ENCODE results near the gene RIMS1.

- no peak for TF ChIP-seq LARP7 (IDR thresholded peaks at IDR 0.05)
- no peak for TF ChIP-seq ZNF174 (CRISPR knock-in tag; IDR thresholded peaks at IDR 0.05)
- TF ChIP-seq CTCF (IDR thresholded peaks at IDR 0.05 in 2 of 3, conservative IDR thresholded peaks at IDR 0.05 in 1 of 3; ENCODE audit: insufficient read depth in 2 of 3, low read depth in 1 of 3, low read length in 3 of 3), result no peak
- TF ChIP-seq TEAD4 (IDR thresholded peaks at IDR 0.05; ENCODE audit: low read length), result no peak
- no peak for TF ChIP-seq TEAD4 (CRISPR knock-in tag; IDR thresholded peaks at IDR 0.05; ENCODE audit: borderline replicate concordance)
- no peak for TF ChIP-seq MYC (IDR thresholded peaks at IDR 0.05; ENCODE audit: low read depth, low read length)
- no peak for TF ChIP-seq MYC (CRISPR knock-in tag; IDR thresholded peaks at IDR 0.05; ENCODE audit: borderline replicate concordance, low read depth)
- no peak for TF ChIP-seq CEBPB (tag; IDR thresholded peaks at IDR 0.05)
Measured at GRCh38 chr6:72078096-72078495, 191.7 kb downstream of the RIMS1 start.
